Right atrium auricular region (tissue), 2 donors: ENCODE results near the gene FBXL2. TPM values are rescaled to one million over a fixed set of nuclear protein-coding genes. Genes with fewer than 3 reads are reported as not detected.

Experiments used
- DNase-seq: peaks from one replicate; pipeline ENCODE4 v3.0.0-alpha.2; 2019; ENCODE audit warnings: low spot score
- H3K27ac ChIP-seq, 2 donors: fragments of 200-600 bp; sonication (generic); 1 replicate in 1 of 2; 2 replicates in 1 of 2; pipeline ENCODE4 v1.5.1; 2016 to 2019
- H3K27me3 ChIP-seq, 2 donors: fragments of 200-600 bp; sonication (generic); one replicate each; pipeline versions ENCODE4 v1.5.1 to v1.6.0; 2017 to 2019
- H3K36me3 ChIP-seq: fragments of 200-600 bp; sonication (generic); one replicate; pipeline ENCODE4 v1.5.1; 2016
- H3K4me1 ChIP-seq, 2 donors: fragments of 200-600 bp; sonication (generic); one replicate each; pipeline versions ENCODE4 v1.5.1 to v1.6.0; 2017 to 2019
- H3K4me3 ChIP-seq, 2 donors: fragments of 200-600 bp; sonication (generic); 1 replicate in 1 of 2; 2 replicates in 1 of 2; pipeline ENCODE4 v1.5.1; 2017 to 2019; ENCODE audit warnings: mild to moderate bottlenecking in 1 of 2, moderate library complexity in 1 of 2
- H3K9me3 ChIP-seq, 2 donors: fragments of 200-600 bp; sonication (generic); one replicate each; pipeline ENCODE4 v1.5.1; 2019
- CTCF ChIP-seq, 2 donors: fragments of 200-600 bp; sonication (generic); IDR thresholded peaks; one replicate each; pipeline ENCODE4 v1.5.1; 2019; ENCODE audit warnings: antibody characterized with exemption in 2 of 2
- total RNA-seq, 2 donors: library from RNA; depleted of rRNA; stranded (reverse); fragments of >200 nt; gene quantifications; one replicate each; pipeline ENCODE4 v1.1.0, GENCODE V29; 2016

Gene FBXL2
- total RNA-seq, 2 donors from 2014 or later: 2.0 TPM

- Histone ChIP-seq H3K4me1 (no peaks in the 10 kb centered on the region), H3K4me3 (no peak overlapping the region), H3K27me3 (no peaks in the 10 kb centered on the region), H3K27ac (no peak overlapping the region), H3K9me3 (peaks cover 0 to 4% of the 10 kb centered on the region in 2 donors), H3K36me3 (no peaks in the 10 kb centered on the region)
- no peak for DNase-seq
- TF ChIP-seq CTCF (IDR thresholded peaks at IDR 0.05): no peak
Observed at GRCh38 chr3:33236005-33236404, 41.2 kb upstream of the FBXL2 start.

- H3K27me3 ChIP-seq: no peaks in the 10 kb centered on the region
- H3K4me1 ChIP-seq: no peaks in the 10 kb centered on the region
- no peak overlapping the region for H3K4me3 ChIP-seq
- no peaks in the 10 kb centered on the region for H3K36me3 ChIP-seq
- no peak for DNase-seq
- H3K27ac ChIP-seq: no peak overlapping the region
- TF ChIP-seq CTCF (IDR thresholded peaks at IDR 0.05): no peak
- H3K9me3 ChIP-seq: peaks cover 0 to 4% of the 10 kb centered on the region in 2 donors
Observed at GRCh38 chr3:33237439-33237838, 39.8 kb upstream of the FBXL2 start.

GRCh38 chr3:33238923-33239322 is 38.3 kb upstream of the FBXL2 start:
- Histone ChIP-seq H3K4me1 (no peaks in the 10 kb centered on the region), H3K27me3 (no peaks in the 10 kb centered on the region), H3K4me3 (no peak overlapping the region), H3K27ac (no peak overlapping the region), H3K9me3 (peaks cover 0 to 4% of the 10 kb centered on the region in 2 donors), H3K36me3 (no peaks in the 10 kb centered on the region)
- DNase-seq: no peak
- TF ChIP-seq CTCF (IDR thresholded peaks at IDR 0.05): no peak

- DNase-seq: no peak
- no peak for TF ChIP-seq CTCF (IDR thresholded peaks at IDR 0.05)
- H3K4me3 ChIP-seq: no peak overlapping the region
- no peaks in the 10 kb centered on the region for H3K27me3 ChIP-seq
- no peak overlapping the region for H3K27ac ChIP-seq
- no peaks in the 10 kb centered on the region for H3K4me1 ChIP-seq
- peaks cover 0 to 4% of the 10 kb centered on the region in 2 donors for H3K9me3 ChIP-seq
- H3K36me3 ChIP-seq: no peaks in the 10 kb centered on the region
Observed at GRCh38 chr3:33240261-33240660, 37.0 kb upstream of the FBXL2 start.

- H3K9me3 ChIP-seq: no peaks in the 10 kb centered on the region
- DNase-seq: no peak
- no peak for TF ChIP-seq CTCF (IDR thresholded peaks at IDR 0.05)
- H3K36me3 ChIP-seq: no peaks in the 10 kb centered on the region
- H3K27me3 ChIP-seq: no peaks in the 10 kb centered on the region
- no peak overlapping the region for H3K27ac ChIP-seq
- H3K4me3 ChIP-seq: no peak overlapping the region
- no peaks in the 10 kb centered on the region for H3K4me1 ChIP-seq
Observed at GRCh38 chr3:33246786-33247185, 30.5 kb upstream of the FBXL2 start.

GRCh38 chr3:33250712-33251111 is 26.5 kb upstream of the FBXL2 start:
- Histone ChIP-seq H3K27me3 (no peaks in the 10 kb centered on the region), H3K9me3 (no peaks in the 10 kb centered on the region), H3K4me1 (no peaks in the 10 kb centered on the region), H3K27ac (no peak overlapping the region), H3K4me3 (no peak overlapping the region), H3K36me3 (no peaks in the 10 kb centered on the region)
- no peak for DNase-seq
- TF ChIP-seq CTCF (IDR thresholded peaks at IDR 0.05): no peak
